Measurements from ENCODE around the gene PTPN23.
"Not testable (repeated sequence)": the region's sequence is repeated elsewhere in the genome, so short reads cannot be mapped to it uniquely, and the experiment has no call there.

GRCh38 chr3:47459534-47460085 is 78.8 kb downstream of the PTPN23 start:
- TF ChIP-seq CTCF, POLR2A, EP300, POLR2AphosphoS5 (IDR thresholded peaks at IDR 0.05): not testable (repeated sequence)
